Esophagus squamous epithelium (tissue), 5 donors: Measurements from ENCODE around the gene RALGAPA1. TPM values are rescaled to one million over a fixed set of nuclear protein-coding genes. Genes with fewer than 3 reads are reported as not detected.

Source experiments
- DNase-seq: peaks from one replicate; lab custom pipeline; 2025; lab: John Stamatoyannopoulos, UW
- H3K27ac ChIP-seq, 4 donors: fragments of 200-600 bp; sonication (generic); one replicate each; pipeline ENCODE4 v1.5.1; 2016 to 2019; ENCODE audit warnings: mild to moderate bottlenecking in 1 of 4
- H3K27me3 ChIP-seq, 4 donors: fragments of 200-600 bp; sonication (generic); 1 replicate in 3 of 4; 2 replicates in 1 of 4; pipeline versions ENCODE4 v1.5.1 to v1.6.0; 2017 to 2021; ENCODE audit warnings: antibody characterized with exemption in 1 of 4
- H3K36me3 ChIP-seq, 3 donors: fragments of 200-600 bp; sonication (generic); one replicate each; pipeline ENCODE4 v1.5.1; 2016 to 2019
- H3K4me1 ChIP-seq, 3 donors: fragments of 200-600 bp; sonication (generic); one replicate each; pipeline ENCODE4 v1.5.1; 2017 to 2019
- H3K4me3 ChIP-seq, 4 donors: fragments of 200-600 bp; sonication (generic); 1 replicate in 3 of 4; 2 replicates in 1 of 4; pipeline ENCODE4 v1.5.1; 2016 to 2019; ENCODE audit warnings: mild to moderate bottlenecking in 2 of 4, moderate library complexity in 1 of 4
- H3K9me3 ChIP-seq, 3 donors: fragments of 200-600 bp; sonication (generic); one replicate each; pipeline ENCODE4 v1.5.1; 2016 to 2019
- POLR2A ChIP-seq, 4 donors: fragments of 450-650 bp; IDR thresholded peaks; one replicate each; pipeline ENCODE4 v1.6.1; 2017; ENCODE audit warnings: antibody characterized with exemption in 4 of 4, mild to moderate bottlenecking in 4 of 4, moderate library complexity in 3 of 4
- WGBS, 2 donors: methylation state at CpG; one replicate each; pipeline ENCODE4 v1.1.5; 2018; 5-methylcytosine and 5-hydroxymethylcytosine counted together
- intact Hi-C: fragments of 100-400 bp; cut with DNase I; formaldehyde crosslinking; loops from one replicate; pipeline ENCODE4 v1.15.0; 2022
- total RNA-seq, 4 donors: library from RNA; depleted of rRNA; stranded (reverse); fragments of >200 nt; gene quantifications; one replicate each; pipeline ENCODE4 v1.1.0, GENCODE V29; 2016
- TF ChIP-seq, protein P1 (sequence below), 6 experiments: fragments of 450-650 bp in 4 of 6; fragments of 200-600 bp in 2 of 6; sonication (generic) in 2 of 6; IDR thresholded peaks; one replicate each; pipeline ENCODE4 v1.5.1; 2016 to 2019; ENCODE audit warnings: antibody characterized with exemption in 6 of 6, mild to moderate bottlenecking in 4 of 6, moderate library complexity in 4 of 6
- donor health status: DM: yes; HTN: yes; CAD: no.

RALGAPA1 gene
- total RNA-seq, 4 donors from 2014 or later = 22.5 to 78.6 (median 39.8) TPM

DNA sequence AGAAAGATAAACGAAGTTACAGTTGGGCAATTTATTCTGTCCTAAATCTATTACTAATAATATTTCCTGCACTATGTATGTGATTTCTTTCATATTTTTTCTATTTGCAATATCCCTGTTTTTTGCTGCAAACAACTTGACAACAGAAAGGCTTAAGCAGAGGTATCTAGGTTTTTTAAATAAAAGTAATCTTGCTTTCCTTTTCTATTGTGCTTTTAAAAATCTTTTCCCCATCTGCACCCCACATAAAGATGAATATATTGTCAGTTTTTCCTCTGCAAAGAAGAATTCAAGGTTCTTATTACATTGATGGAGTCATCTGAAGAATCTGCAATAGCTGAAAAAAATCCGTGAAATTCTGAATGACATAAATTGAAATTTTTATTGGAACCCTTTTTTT, 502 bp upstream of the RALGAPA1 start:
- Histone ChIP-seq H3K4me3 (peak overlapping the region in 3 of 4 donors; percentile 79 to 82 (median 80)), H3K9me3 (no peaks in the 10 kb centered on the region), H3K36me3 (peaks cover 0 to 3% (median 0%) of the 10 kb centered on the region in 3 donors), H3K27ac (peak overlapping the region; percentile 91 to 97 (median 94)), H3K27me3 (no peaks in the 10 kb centered on the region), H3K4me1 (peaks cover 9 to 29% (median 13%) of the 10 kb centered on the region in 3 donors)
- 10 to 18% methylated on average over 2 of the region's 2 CpGs for WGBS, 2 donors
- intact Hi-C loops = no loop called here
- no peak for DNase-seq
- TF ChIP-seq, protein P1, sequence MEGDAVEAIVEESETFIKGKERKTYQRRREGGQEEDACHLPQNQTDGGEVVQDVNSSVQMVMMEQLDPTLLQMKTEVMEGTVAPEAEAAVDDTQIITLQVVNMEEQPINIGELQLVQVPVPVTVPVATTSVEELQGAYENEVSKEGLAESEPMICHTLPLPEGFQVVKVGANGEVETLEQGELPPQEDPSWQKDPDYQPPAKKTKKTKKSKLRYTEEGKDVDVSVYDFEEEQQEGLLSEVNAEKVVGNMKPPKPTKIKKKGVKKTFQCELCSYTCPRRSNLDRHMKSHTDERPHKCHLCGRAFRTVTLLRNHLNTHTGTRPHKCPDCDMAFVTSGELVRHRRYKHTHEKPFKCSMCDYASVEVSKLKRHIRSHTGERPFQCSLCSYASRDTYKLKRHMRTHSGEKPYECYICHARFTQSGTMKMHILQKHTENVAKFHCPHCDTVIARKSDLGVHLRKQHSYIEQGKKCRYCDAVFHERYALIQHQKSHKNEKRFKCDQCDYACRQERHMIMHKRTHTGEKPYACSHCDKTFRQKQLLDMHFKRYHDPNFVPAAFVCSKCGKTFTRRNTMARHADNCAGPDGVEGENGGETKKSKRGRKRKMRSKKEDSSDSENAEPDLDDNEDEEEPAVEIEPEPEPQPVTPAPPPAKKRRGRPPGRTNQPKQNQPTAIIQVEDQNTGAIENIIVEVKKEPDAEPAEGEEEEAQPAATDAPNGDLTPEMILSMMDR (IDR thresholded peaks at IDR 0.05) = no peak
- TF ChIP-seq POLR2A (IDR thresholded peaks at IDR 0.05) = no peak

DNA sequence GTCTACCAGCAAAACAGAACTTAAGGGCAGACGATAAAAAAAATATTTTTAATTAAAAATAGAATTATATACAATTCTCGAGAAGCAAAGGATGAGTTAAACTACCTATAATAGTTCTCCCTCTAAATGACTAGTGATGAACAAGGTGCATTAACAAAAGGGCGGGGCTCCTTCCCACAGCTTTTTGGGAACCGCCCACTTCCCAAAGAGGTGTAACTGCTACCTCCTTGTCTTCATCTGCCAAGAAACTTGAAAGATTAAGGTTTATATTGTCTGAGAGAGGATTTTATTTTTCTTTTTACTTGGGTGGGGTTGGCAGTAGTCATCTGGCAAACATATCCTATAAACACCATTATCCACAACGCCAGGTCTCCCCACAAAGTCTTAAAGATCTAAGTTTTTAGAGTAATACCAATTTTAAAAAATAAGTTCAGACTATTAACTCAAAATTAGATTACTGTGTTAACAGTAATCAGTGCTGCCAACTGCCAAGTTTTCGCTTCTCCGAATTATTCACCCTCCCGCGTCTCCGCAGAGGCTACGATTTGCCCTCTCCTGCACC, 938 bp downstream of the RALGAPA1 start:
- no peaks in the 10 kb centered on the region for H3K9me3 ChIP-seq
- peak overlapping the region; percentile 91 to 97 (median 94) for H3K27ac ChIP-seq
- TF ChIP-seq, protein P1 (IDR thresholded peaks at IDR 0.05) = no peak
- no peak for TF ChIP-seq POLR2A (IDR thresholded peaks at IDR 0.05)
- H3K36me3 ChIP-seq = peaks cover 0 to 11% (median 0%) of the 10 kb centered on the region in 3 donors
- WGBS, 2 donors = 1% methylated on average over 11 of the region's 11 CpGs
- peak overlapping the region; percentile 57 to 82 (median 80) for H3K4me3 ChIP-seq
- intact Hi-C loops = no loop called here
- no peaks in the 10 kb centered on the region for H3K27me3 ChIP-seq
- peaks cover 9 to 34% (median 13%) of the 10 kb centered on the region in 3 donors for H3K4me1 ChIP-seq
- DNase-seq = no peak

DNA sequence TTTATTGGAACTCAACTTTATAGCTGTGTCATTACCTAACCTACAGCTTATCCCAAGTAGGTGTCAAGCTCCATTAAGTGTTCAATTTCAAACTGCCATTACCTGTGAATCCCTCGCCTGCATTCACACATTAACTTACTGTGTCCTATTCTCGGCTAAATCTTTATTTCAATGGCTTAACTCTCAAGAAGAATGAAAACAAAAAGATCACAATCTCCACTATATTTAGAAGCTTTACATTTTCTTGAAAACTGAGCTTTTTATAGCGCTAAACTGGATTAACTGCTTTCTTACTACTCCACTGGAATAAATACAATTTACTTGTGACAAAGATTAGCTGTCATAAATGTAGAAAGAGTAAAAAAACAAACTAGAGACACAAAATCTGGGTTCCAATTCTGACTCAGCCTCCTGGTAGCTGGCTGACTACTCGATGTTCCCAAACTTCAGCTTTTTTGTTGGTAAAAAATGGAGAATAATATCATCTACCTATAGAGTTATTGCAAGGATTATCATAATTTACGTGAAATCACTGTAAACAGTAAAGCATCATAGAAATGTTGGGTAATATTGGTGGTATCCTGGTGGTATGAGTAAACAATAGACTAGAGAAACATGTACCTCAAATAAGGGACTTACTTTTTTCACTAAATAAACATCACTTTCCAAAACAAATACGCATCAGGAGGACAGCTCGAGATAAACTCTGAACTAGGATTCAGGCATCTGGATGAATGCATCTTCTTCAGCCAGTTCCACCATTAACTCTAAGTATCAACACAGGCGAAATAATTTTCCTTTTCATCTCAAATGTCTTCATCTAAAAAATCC, 1.7 kb downstream of the RALGAPA1 start:
- Histone ChIP-seq H3K4me3 (peak overlapping the region; percentile 57 to 82 (median 80)), H3K36me3 (peaks cover 0 to 11% (median 0%) of the 10 kb centered on the region in 3 donors), H3K27me3 (no peaks in the 10 kb centered on the region), H3K9me3 (no peaks in the 10 kb centered on the region), H3K27ac (peak overlapping the region in 3 of 4 donors; percentile 91 to 97 (median 96)), H3K4me1 (peaks cover 9 to 42% (median 18%) of the 10 kb centered on the region in 3 donors)
- DNase-seq = no peak
- WGBS, 2 donors = 48 to 50% methylated on average over 8 of the region's 8 CpGs
- TF ChIP-seq, protein P1 (IDR thresholded peaks at IDR 0.05) = no peak
- TF ChIP-seq POLR2A (IDR thresholded peaks at IDR 0.05) = no peak
- intact Hi-C loops = no loop called here

DNA sequence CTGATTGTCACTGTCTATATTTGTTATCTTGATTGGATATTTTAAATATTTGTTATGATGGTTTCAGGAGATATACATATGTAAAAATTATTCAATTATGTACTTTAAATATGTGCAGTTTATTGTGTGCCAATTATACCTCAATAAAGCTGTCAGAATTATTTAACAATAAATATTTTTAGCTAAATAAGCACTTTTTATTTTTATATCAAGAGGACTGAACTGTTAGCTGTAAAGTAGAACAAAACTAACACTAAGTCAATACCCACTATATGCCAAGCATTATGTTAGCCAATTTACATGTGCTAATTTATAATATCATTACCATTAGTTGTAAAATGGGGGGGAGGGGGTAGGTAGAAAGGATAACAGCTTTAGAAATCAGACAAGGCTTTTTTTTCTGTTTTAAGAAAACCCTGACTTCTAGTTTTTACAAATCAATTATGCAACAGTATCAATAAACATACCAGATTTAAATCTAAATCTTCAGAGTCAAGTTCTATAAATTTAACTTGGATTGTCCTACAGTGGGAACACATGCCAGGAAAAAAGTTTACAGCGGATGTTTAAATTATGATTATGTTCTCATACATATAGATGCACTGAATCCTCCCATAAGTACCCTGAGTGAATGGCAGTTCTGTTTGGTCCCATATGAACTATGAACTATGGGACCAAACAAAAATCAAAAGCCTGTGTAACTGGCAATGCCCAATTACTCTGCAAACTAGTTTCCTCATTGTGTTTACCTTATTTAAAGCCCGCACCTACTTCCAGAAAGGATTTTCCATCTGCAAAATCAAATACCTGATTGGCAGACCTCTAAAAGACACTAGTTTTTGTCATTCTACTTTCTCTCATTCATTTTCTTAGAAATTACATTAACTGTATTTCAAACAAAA, 2.8 kb downstream of the RALGAPA1 start:
- intact Hi-C loops = no loop called here
- TF ChIP-seq POLR2A (IDR thresholded peaks at IDR 0.05) = no peak
- TF ChIP-seq, protein P1 (IDR thresholded peaks at IDR 0.05) = no peak
- H3K4me1 ChIP-seq = peaks cover 9 to 51% (median 18%) of the 10 kb centered on the region in 3 donors
- no peaks in the 10 kb centered on the region for H3K27me3 ChIP-seq
- H3K36me3 ChIP-seq = peaks cover 0 to 11% (median 0%) of the 10 kb centered on the region in 3 donors
- no peaks in the 10 kb centered on the region for H3K9me3 ChIP-seq
- DNase-seq = no peak
- H3K27ac ChIP-seq = peak overlapping the region in 1 of 4 donors; percentile 97
- H3K4me3 ChIP-seq = peak overlapping the region in 1 of 4 donors; percentile 5
- 72 to 76% methylated on average over 2 of the region's 2 CpGs for WGBS, 2 donors
